Nucleus accumbens (tissue), 56 donors: ENCODE data around the gene CDX1.
A peak's percentile ranks its signal among the peaks of the same experiment; 100 is the strongest.

Source experiments
- DNase-seq, 56 donors: peaks; one replicate each; lab custom pipeline; 2025; lab: John Stamatoyannopoulos, UW

Gene CDX1

GRCh38 chr5:150180241-150181026 lies 13.9 kb downstream of the CDX1 start:
- DNase-seq: peak in 51 of 56 donors; percentile 15 to 92 (median 66)

- DNase-seq: no peak
These were observed 14.4 kb downstream of the CDX1 start for GRCh38 chr5:150181027-150181426.

- DNase-seq: no peak
These were observed 15.4 kb downstream of the CDX1 start for GRCh38 chr5:150181766-150182545.

GRCh38 chr5:150182774-150183173 lies 16.2 kb downstream of the CDX1 start:
- DNase-seq: no peak

GRCh38 chr5:150183436-150183835 lies 16.9 kb downstream of the CDX1 start:
- no peak for DNase-seq

GRCh38 chr5:150184006-150184405 lies 17.4 kb downstream of the CDX1 start:
- DNase-seq: no peak

- DNase-seq: no peak
These were observed 18.7 kb downstream of the CDX1 start for GRCh38 chr5:150184990-150185912.

GRCh38 chr5:150186137-150186536 lies 19.6 kb downstream of the CDX1 start:
- DNase-seq: no peak

GRCh38 chr5:150186897-150187296 lies 20.3 kb downstream of the CDX1 start:
- no peak for DNase-seq

GRCh38 chr5:150188146-150188842 lies 21.7 kb downstream of the CDX1 start:
- DNase-seq: no peak

- no peak for DNase-seq
These were observed 22.7 kb downstream of the CDX1 start for GRCh38 chr5:150189326-150189725.

- no peak for DNase-seq
These were observed 23.3 kb downstream of the CDX1 start, which contains the start of gene SLC6A7 for GRCh38 chr5:150189728-150190502. SLC6A7 (plus strand) TSS chr5:150190062; CDS start chr5:150190328, 266 bp downstream.

- no peak for DNase-seq
These were observed 24.0 kb downstream of the CDX1 start for GRCh38 chr5:150190503-150190979.

- no peak for DNase-seq
These were observed 24.4 kb downstream of the CDX1 start for GRCh38 chr5:150190987-150191386.

- DNase-seq: peak in 17 of 56 donors; percentile 4 to 53 (median 21)
These were observed 25.9 kb downstream of the CDX1 start for GRCh38 chr5:150192462-150192861.

GRCh38 chr5:150195736-150196485 lies 29.3 kb downstream of the CDX1 start:
- DNase-seq: no peak

- peak in 2 of 56 donors; percentile 31 to 32 for DNase-seq
These were observed 29.9 kb downstream of the CDX1 start for GRCh38 chr5:150196514-150196913.

GRCh38 chr5:150196986-150197385 lies 30.4 kb downstream of the CDX1 start:
- DNase-seq: no peak
